Effector memory CD4-positive, alpha-beta T cell (primary cell): ENCODE measurements around the gene ACVR2B.
A peak's percentile ranks its signal among the peaks of the same experiment; 100 is the strongest.
"Not testable (repeated sequence)": the region's sequence is repeated elsewhere in the genome, so short reads cannot be mapped to it uniquely, and the experiment has no call there.

Experiments
- DNase-seq, 3 donors: peaks; one replicate each; pipeline ENCODE4 v3.0.0-alpha.2; 2020
- H3K27ac ChIP-seq: 2 replicates; pipeline ENCODE4 v1.7.0; 2013; ENCODE audit warnings: mild to moderate bottlenecking, low read length, moderate library complexity; ENCODE audit not compliant: insufficient read depth, poor library complexity, severe bottlenecking
- H3K27me3 ChIP-seq: replicated peaks from 2 replicates; pipeline ENCODE4 v1.7.0; 2013; ENCODE audit warnings: mild to moderate bottlenecking, low read length; ENCODE audit not compliant: insufficient read depth, control insufficient read depth, poor library complexity, severe bottlenecking
- H3K36me3 ChIP-seq: 2 replicates; pipeline ENCODE4 v1.7.0; 2013; ENCODE audit warnings: mild to moderate bottlenecking, low read length, moderate library complexity; ENCODE audit not compliant: control insufficient read depth, insufficient read depth
- H3K4me1 ChIP-seq: 2 replicates; pipeline ENCODE4 v1.7.0; 2013; ENCODE audit warnings: low read length, mild to moderate bottlenecking; ENCODE audit not compliant: control insufficient read depth, insufficient read depth, poor library complexity, severe bottlenecking
- H3K4me3 ChIP-seq: 2 replicates; pipeline ENCODE4 v1.7.0; 2013; ENCODE audit warnings: low read length, low read depth, mild to moderate bottlenecking; ENCODE audit not compliant: insufficient read depth, poor library complexity, severe bottlenecking
- H3K9me3 ChIP-seq: 2 replicates; pipeline ENCODE4 v1.7.0; 2013; ENCODE audit warnings: mild to moderate bottlenecking, low read length, moderate library complexity; ENCODE audit not compliant: control insufficient read depth

The ACVR2B gene

GRCh38 chr3:38443205-38443604 is 10.5 kb upstream of the ACVR2B start:
- not testable (repeated sequence) for H3K4me1 ChIP-seq, DNase-seq, H3K27me3 ChIP-seq, H3K27ac ChIP-seq, H3K9me3 ChIP-seq, H3K4me3 ChIP-seq, H3K36me3 ChIP-seq

- Histone ChIP-seq H3K27ac (no peak overlapping the region), H3K4me3 (no peak overlapping the region), H3K36me3 (no peaks in the 10 kb centered on the region), H3K4me1 (no peaks in the 10 kb centered on the region), H3K9me3 (no peaks in the 10 kb centered on the region), H3K27me3 (no peaks in the 10 kb centered on the region)
- DNase-seq = no peak
Observed at GRCh38 chr3:38446085-38446686, 7.5 kb upstream of the ACVR2B start.

GRCh38 chr3:38446812-38447211 is 6.9 kb upstream of the ACVR2B start:
- Histone ChIP-seq H3K4me1 (no peaks in the 10 kb centered on the region), H3K27me3 (no peaks in the 10 kb centered on the region), H3K9me3 (no peaks in the 10 kb centered on the region), H3K27ac (no peak overlapping the region), H3K36me3 (no peaks in the 10 kb centered on the region), H3K4me3 (no peak overlapping the region)
- no peak for DNase-seq

GRCh38 chr3:38450853-38451252 is 2.8 kb upstream of the ACVR2B start:
- Histone ChIP-seq H3K4me1 (peaks cover 10% of the 10 kb centered on the region), H3K27ac (no peak overlapping the region), H3K4me3 (no peak overlapping the region), H3K27me3 (no peaks in the 10 kb centered on the region), H3K36me3 (no peaks in the 10 kb centered on the region), H3K9me3 (no peaks in the 10 kb centered on the region)
- DNase-seq = no peak

- H3K27ac ChIP-seq = no peak overlapping the region
- peak overlapping the region; percentile 66 for H3K4me3 ChIP-seq
- H3K36me3 ChIP-seq = no peaks in the 10 kb centered on the region
- no peaks in the 10 kb centered on the region for H3K27me3 ChIP-seq
- DNase-seq = no peak
- H3K4me1 ChIP-seq = peaks cover 14% of the 10 kb centered on the region
- no peaks in the 10 kb centered on the region for H3K9me3 ChIP-seq
Observed at GRCh38 chr3:38453913-38454177, 155 bp downstream of the ACVR2B start.

- Histone ChIP-seq H3K27ac (no peak overlapping the region), H3K36me3 (no peaks in the 10 kb centered on the region), H3K4me1 (peaks cover 14% of the 10 kb centered on the region), H3K4me3 (peak overlapping the region; percentile 66), H3K27me3 (no peaks in the 10 kb centered on the region), H3K9me3 (no peaks in the 10 kb centered on the region)
- DNase-seq = peak in 1 of 3 donors; percentile 12
Observed at GRCh38 chr3:38454178-38454883, 641 bp downstream of the ACVR2B start.

- Histone ChIP-seq H3K4me1 (peaks cover 14% of the 10 kb centered on the region), H3K9me3 (no peaks in the 10 kb centered on the region), H3K4me3 (peak overlapping the region; percentile 66), H3K27ac (no peak overlapping the region), H3K27me3 (no peaks in the 10 kb centered on the region), H3K36me3 (no peaks in the 10 kb centered on the region)
- peak in 1 of 3 donors; percentile 30 for DNase-seq
Observed at GRCh38 chr3:38454884-38455638, 1.4 kb downstream of the ACVR2B start.

GRCh38 chr3:38455639-38456430 is 2.1 kb downstream of the ACVR2B start:
- Histone ChIP-seq H3K4me1 (peaks cover 14% of the 10 kb centered on the region), H3K27ac (no peak overlapping the region), H3K27me3 (no peaks in the 10 kb centered on the region), H3K36me3 (no peaks in the 10 kb centered on the region), H3K9me3 (no peaks in the 10 kb centered on the region), H3K4me3 (peak overlapping the region; percentile 66)
- DNase-seq = no peak

GRCh38 chr3:38457111-38458003 is 3.7 kb downstream of the ACVR2B start:
- H3K27me3 ChIP-seq = no peaks in the 10 kb centered on the region
- no peaks in the 10 kb centered on the region for H3K36me3 ChIP-seq
- DNase-seq = no peak
- no peak overlapping the region for H3K4me3 ChIP-seq
- H3K27ac ChIP-seq = no peak overlapping the region
- H3K9me3 ChIP-seq = no peaks in the 10 kb centered on the region
- H3K4me1 ChIP-seq = peaks cover 14% of the 10 kb centered on the region
